GM18951 (cell line): Measurements from ENCODE around the gene TRIM66.
"Not testable (repeated sequence)": the region's sequence is repeated elsewhere in the genome, so short reads cannot be mapped to it uniquely, and the experiment has no call there.

Source experiments
- POLR2A ChIP-seq: IDR thresholded peaks from 4 replicates; pipeline ENCODE4 v1.6.1; 2011; ENCODE audit warnings: mild to moderate bottlenecking; ENCODE audit not compliant: insufficient read length, insufficient read depth; ENCODE audit errors: extremely low read depth
- in situ Hi-C: fragments of 300-500 bp; cut with MboI; formaldehyde crosslinking; loops from one replicate; pipeline ENCODE4 v1.12.0; 2022; ENCODE audit warnings: low sequenced_read_pairs, mixed read lengths, inconsistent platforms; ENCODE audit not compliant: unreplicated experiment

The TRIM66 gene

GRCh38 chr11:8676458-8676857, 6.0 kb downstream of the TRIM66 start:
- TF ChIP-seq POLR2A: no peak
- in situ Hi-C loops: no loop called here

GRCh38 chr11:8674859-8675258, 7.6 kb downstream of the TRIM66 start:
- in situ Hi-C loops: no loop called here
- TF ChIP-seq POLR2A: no peak

GRCh38 chr11:8672346-8672745, 10.1 kb downstream of the TRIM66 start:
- in situ Hi-C loops: no loop called here
- no peak for TF ChIP-seq POLR2A

GRCh38 chr11:8671651-8672062, 10.8 kb downstream of the TRIM66 start:
- TF ChIP-seq POLR2A: no peak
- in situ Hi-C loops: no loop called here

DNA sequence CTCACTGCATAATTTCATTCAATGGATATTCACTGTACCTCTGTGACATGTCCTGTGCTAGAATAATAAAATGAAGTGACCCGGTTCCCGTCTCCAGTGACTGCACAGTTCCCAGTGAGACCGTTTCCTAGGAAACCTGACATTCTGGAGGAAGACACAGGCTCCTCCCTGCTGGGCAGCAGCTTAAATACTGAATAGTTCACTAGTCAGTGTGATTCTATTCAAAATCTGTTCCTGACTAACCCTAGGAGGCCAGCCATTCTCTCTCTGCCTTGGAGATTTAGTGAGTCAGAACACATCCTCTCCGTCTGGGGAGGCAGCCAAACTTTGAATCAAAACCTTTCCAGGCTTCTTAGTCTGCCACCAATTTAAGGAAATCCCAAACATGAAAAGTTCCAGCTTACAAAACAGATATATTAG, 11.3 kb downstream of the TRIM66 start:
- in situ Hi-C loops: no loop called here
- TF ChIP-seq POLR2A: no peak

GRCh38 chr11:8670081-8670480, 12.4 kb downstream of the TRIM66 start:
- in situ Hi-C loops: not testable (repeated sequence)

DNA sequence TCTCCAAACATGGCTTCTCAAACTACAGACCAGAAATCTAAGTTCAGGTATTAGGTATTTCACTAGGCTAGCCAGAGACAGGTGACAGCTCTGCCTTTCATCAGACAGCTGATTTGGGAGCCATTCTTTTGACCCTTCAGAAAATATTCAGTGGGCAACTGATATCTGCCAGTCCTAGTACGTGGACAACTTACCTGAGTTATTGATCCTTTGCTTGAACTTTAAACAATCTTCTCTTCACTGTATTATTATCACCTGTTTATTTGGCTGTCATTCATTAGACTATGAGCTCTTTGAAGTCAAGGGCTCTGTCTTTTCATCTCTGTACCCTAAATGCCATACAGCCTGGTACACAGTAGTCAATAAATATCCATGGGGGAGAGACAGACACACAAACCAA, 17.2 kb downstream of the TRIM66 start:
- TF ChIP-seq POLR2A: no peak
- in situ Hi-C loops: no loop called here

GRCh38 chr11:8661001-8661795, 21.3 kb downstream of the TRIM66 start:
- in situ Hi-C loops: no loop called here

DNA sequence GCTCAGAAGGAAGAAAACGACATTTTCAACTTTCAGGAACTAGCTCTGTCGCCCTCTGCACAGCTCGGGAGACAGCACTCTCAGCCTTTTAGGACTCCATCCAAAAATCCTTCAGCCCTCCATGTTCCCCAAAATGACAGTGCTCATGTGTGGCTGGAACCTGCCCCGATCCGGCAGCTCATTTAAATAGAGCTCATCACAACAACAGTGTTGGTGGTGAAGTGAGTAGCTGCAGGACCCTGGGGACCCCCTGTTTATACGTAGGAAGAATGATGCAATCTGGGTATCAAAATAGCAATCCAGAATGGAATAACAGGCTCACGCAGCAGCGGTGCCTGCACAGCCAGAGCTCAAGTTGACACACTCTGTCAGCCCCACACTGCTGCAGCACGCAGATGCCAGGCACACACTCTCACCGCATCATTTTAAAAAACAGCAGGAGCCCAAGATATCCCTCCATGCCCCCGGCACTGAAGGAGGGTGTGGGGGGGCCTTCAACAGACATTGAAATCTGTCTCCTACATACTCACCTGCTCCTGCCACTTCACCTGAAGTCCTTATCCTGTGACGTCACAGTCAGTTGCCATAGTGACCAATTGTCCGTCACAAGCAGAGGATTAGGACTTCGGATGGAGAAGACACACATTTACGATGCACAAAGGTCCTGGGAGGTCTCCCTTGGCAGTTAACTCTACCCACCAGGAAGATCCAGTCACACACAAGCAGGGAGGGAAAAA, 24.0 kb downstream of the TRIM66 start:
- no peak for TF ChIP-seq POLR2A

More at GRCh38 chr11:8661001-8661795, 21.3 kb downstream of the TRIM66 start:
- no peak for TF ChIP-seq POLR2A

GRCh38 chr11:8656291-8656690, 26.2 kb downstream of the TRIM66 start:
- TF ChIP-seq POLR2A: no peak
- in situ Hi-C loops: no loop called here

More for the DNA sequence above, 24.0 kb downstream of the TRIM66 start:
- in situ Hi-C loops: no loop called here

- in situ Hi-C loops: no loop called here
- TF ChIP-seq POLR2A: no peak
These were observed 28.0 kb downstream of the TRIM66 start for GRCh38 chr11:8654503-8654902.

DNA sequence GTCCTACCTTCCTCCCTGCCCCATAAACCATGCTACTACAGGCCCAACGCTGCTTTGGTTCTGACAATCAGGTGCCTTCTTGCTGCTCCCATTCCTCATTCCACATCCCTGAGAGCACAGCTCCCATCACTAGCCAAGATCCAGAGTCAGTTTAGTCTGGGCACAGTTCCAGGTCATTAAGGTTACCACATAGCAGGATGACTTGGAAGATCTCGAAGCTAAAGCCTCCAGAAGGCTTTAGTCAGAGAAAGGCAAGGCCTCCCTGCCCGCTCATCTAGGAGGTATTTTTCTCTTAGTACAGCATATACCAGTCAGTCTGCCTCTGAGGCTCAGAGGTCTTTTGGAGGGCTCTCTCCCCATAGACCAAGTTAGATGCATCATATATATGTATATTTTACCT, 30.3 kb downstream of the TRIM66 start:
- TF ChIP-seq POLR2A: no peak
- in situ Hi-C loops: no loop called here

DNA sequence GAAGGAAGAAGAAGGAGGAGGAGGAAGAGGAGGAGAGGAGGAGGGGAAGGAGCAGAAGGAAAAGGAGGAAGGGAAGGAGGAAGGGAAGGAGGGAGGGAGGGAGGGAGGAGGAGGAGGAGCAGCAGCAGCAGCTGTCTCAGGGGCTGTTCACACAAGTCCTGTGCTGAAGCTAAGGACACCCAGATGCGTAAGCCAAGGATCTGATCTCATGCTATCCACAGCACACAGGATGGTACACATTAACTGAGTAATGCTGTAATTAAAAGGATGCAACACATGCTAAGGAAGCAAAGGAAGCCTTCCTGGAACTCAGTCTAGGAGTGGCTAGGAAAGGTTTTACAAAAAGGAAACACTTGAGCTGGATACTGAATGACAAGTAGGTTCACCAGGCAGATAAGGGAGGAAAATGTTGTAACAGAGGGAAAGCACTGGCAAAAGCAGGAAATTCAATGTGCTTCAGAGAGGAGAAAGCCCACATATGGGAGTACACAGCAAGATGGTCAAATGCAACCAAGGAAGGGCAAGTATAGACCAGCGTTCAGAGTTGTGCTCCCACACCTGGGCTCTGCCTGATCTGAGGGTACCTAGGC, 32.0 kb downstream of the TRIM66 start:
- TF ChIP-seq POLR2A: no peak
- in situ Hi-C loops: no loop called here

DNA sequence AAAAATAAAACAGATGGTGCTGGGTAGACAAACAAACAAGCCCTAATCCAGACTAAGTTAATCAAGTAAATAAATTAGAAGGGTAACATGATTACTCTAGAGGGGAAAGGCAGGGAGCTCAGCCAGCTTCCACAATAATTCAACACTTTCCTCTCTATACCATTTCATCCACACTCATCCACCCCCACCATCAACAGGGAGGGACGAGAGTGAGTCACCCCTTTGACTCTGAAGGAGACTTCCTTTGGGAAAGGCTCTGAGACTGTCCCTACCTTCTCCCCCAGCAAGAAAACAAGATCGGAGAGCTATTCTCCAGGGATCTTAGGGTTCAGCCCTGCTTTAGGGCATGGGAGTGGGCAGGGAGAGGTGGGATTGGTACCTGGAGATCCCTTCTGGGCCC, 33.1 kb downstream of the TRIM66 start:
- in situ Hi-C loops: no loop called here
- no peak for TF ChIP-seq POLR2A
